HL-60 (cell line): ENCODE results near the gene EPHA2.

ENCODE experiments used
- GABPA ChIP-seq: IDR thresholded peaks from 2 replicates; pipeline ENCODE4 v1.6.1; 2012; ENCODE audit warnings: low read depth
- POLR2AphosphoS5 ChIP-seq: IDR thresholded peaks from 2 replicates; pipeline ENCODE4 v1.6.1; 2012; ENCODE audit warnings: low read depth

GRCh38 chr1:16076031-16076864 is 79.6 kb downstream of the EPHA2 start:
- TF ChIP-seq POLR2AphosphoS5 (no peak), GABPA (no peak)
